GM18951 (cell line): ENCODE data around the gene ART3.

Source experiments
- POLR2A ChIP-seq: IDR thresholded peaks from 4 replicates; pipeline ENCODE4 v1.6.1; 2011; ENCODE audit warnings: mild to moderate bottlenecking; ENCODE audit not compliant: insufficient read length, insufficient read depth; ENCODE audit errors: extremely low read depth
- in situ Hi-C: fragments of 300-500 bp; cut with MboI; formaldehyde crosslinking; loops from one replicate; pipeline ENCODE4 v1.12.0; 2022; ENCODE audit warnings: low sequenced_read_pairs, mixed read lengths, inconsistent platforms; ENCODE audit not compliant: unreplicated experiment

Gene ART3

DNA sequence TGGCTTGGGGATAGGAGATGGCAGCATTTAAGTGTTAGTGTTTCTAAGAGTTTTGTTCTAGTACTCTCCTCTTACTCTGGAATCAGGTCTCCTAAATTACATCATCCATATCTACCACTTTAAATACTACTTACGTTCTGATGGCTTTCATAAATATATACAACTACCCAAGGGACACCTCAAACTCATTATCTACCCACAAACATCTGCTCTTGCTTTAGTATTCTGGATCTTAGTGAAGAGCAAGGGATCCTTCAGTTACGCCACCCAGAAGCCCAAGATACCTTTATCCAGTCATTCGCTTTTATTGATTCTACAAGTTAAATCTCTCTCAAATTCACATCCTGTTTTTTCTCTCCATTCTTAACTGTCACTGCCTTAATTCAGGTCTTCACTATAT, 66.7 kb downstream of the ART3 start:
- TF ChIP-seq POLR2A = no peak
- in situ Hi-C loops = no loop called here

DNA sequence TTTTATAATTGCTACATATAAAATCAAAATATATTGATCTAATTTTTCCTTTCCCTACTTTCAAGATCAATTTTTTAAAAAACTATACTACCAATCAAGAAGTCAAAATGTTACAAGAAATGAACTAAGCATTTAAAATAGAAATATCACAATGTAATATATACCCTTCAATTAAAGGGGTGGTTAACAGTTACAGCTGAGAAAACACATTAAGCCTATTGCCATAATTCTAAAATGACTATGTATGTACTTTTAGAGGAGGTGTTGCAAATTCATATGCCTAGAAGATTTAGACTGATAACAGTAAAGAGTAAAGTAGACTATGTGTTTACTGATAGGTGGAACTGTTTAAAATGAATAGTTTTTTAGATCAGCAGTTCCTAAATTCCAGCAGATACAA, 70.0 kb downstream of the ART3 start:
- TF ChIP-seq POLR2A = no peak
- in situ Hi-C loops = no loop called here

DNA sequence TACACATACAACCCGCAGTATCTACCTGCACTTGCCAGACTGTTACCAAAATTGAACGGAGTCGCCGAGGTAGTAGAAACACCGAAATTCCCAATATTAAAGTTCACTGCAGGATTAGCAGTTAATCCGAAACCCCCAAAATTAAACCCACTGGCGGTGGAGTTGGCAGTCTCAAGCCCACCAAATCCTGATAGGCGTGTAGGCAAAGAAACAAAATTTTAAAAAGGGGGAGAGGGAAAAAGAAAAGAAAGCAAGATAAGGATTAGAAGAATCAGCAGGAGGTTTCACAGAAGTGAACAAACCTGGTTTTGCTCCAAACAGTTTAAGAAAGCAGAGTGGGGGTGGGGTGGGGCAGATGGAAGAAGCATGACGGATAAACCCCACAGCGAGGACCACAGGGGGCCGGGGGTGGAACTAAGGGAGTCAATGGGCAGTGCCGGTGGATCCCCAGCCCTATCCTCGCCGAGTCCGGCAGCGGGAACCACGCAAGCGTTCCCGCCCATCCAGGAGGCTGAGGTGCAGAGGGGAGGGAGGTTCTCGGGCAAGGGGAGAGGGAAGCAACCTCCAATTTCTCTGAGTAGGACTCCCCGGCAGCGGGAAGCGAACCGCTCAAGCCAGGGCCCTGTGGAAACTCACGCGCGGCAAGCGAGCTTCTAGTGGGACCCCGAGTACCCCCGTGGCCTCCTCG, 73.1 kb downstream of the ART3 start:
- in situ Hi-C loops = no loop called here
- no peak for TF ChIP-seq POLR2A

DNA sequence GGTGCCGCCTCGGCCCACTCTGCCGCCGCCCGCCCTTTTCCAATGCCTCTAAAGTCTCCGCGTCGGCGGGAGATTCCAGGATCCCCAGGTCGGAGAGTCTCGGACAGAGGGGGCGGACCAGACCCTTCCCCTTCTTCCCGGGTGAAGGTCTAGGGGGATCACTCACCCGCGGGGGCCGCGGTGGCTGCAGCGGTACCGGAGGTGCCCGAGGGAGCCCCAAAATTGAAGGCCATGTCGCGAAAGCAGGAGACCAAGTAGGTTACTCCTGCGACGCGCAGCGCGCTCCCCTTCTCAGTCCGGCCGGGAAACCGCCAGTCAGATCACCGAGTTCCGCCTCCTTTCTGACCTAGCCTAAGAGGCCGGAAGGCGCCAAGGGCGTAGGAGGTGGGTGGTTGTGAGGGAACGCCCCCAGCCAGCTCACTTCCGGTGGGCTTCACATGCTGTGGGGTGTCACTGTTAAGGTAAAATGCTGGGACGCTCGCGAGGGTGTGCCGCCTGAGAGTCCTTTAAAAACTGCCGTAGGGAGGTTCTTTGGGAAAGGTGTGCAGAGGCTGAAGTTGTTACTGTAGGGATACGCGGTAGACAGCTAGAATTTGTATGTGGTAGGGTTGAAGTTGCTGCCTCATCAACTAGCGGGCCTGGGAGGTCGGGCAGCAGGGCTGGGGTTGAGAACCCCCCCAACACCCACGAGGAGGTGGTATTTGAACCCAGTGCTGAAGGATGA, 73.8 kb downstream of the ART3 start, which contains the start of gene NUP54:
TSS of gene NUP54 (minus strand) at position 256 of the 724 bp plus-strand sequence. CDS start at position 233, 23 bp downstream.
- in situ Hi-C loops = no loop called here
- peak; percentile 80 for TF ChIP-seq POLR2A

DNA sequence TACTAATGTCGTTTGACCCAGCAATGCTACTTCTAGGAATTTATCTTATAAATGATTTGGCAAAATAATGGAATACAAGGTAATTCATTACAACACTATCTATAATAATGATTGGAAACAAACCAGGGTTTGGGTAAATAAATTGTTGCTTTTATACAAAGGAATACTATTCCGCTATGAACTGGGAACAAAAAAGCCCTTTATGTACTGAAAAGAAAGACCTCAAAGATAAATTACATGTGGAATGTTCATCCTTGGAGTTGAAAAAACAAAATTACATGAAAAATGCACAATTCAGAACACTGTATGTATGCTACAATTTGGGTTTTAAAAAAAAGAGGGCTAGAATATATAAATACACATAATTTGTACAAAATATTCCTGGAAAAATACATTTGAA, 78.8 kb downstream of the ART3 start:
- no peak for TF ChIP-seq POLR2A
- in situ Hi-C loops = no loop called here

DNA sequence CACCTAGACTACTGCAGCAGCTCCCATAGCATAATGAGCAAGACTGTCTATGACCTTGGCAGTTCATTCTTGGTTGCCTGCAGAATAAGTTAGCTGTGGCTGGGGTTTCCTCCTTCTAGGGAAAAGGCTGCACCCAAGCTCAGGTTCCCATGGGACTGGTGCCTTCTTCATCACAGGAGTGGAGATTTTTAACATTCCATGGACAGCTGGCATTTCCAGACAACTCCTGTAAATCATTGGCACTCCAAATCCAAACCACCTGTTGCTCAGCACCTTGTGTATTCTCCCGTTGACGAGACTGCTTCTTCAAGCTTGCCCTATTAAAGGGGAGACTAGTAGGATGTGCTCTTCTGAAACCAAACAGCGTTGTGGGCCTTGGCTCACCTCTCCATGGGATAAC, 81.5 kb downstream of the ART3 start:
- no peak for TF ChIP-seq POLR2A
- in situ Hi-C loops = no loop called here

DNA sequence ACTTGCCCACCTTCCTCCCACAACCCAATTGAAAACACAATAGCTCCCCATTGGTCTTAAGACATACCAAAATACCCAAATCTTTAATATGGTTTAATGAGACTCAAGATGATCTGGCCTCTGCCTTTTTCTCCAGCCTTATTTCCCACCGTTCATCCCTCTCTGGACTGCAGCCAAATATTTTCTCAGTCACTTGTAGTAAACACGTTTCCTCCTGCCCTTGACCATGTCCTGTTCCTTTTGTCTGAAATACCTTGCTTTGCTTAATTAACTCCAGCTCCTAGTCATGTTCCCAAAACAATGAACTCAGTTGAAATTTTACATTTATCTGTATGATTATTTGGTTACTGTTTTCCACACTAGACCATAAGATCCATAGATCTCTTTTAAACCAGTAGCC, 82.1 kb downstream of the ART3 start:
- in situ Hi-C loops = no loop called here
- TF ChIP-seq POLR2A = no peak

DNA sequence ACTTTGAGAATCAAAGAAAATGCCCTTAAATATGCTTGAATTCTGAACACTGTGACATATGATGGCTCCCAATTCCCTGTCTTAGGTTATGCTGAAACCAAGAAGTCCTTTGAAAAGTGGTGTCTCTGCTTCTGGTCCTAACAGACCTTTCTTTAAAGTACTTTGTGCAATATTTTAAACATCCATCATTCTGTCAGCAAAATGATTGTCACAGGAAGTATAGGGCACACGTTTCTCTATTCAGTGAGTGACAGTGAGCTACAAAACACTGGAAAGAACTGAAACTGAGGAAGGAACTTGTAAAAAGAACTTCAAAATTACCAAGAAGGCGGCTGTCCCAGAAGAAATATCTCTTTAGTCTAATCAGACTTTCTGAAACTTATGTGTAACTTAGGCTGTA, 85.8 kb downstream of the ART3 start:
- in situ Hi-C loops = no loop called here
- TF ChIP-seq POLR2A = no peak
